ENCODE data around the gene RPL41.
"Not testable (repeated sequence)": the region's sequence is repeated elsewhere in the genome, so short reads cannot be mapped to it uniquely, and the experiment has no call there.

Gene RPL41

GRCh38 chr12:56116267-56117081 is at the start of gene RPL41:
Gene RPL41 (plus strand): TSS chr12:56116633.
- DNase-seq (ENCODE audit: low read depth): peak; percentile 93

- DNase-seq (ENCODE audit: low read depth): no peak
These were observed 44.8 kb upstream of the RPL41 start for GRCh38 chr12:56071648-56072047.

DNA sequence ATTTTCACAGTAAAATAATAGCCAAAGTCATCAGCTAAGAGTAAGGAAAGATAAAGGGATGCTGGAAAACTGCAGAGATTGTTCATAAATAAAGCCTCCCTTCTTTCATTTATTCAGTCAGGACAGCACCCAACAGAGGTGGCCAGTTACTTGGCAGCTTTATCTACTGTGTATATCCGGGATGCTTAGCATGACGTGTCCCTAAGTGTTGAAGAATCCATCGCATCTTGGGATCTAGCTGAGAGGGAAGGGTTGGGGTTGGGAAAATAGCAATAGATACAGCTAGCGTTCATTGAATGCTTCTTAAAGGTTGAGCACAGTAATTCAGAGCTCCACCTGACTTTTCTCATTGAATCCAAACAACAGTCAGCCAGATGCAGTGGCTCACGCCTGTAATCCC is 42.0 kb upstream of the RPL41 start:
- no peak for DNase-seq (ENCODE audit: low read depth)

DNA sequence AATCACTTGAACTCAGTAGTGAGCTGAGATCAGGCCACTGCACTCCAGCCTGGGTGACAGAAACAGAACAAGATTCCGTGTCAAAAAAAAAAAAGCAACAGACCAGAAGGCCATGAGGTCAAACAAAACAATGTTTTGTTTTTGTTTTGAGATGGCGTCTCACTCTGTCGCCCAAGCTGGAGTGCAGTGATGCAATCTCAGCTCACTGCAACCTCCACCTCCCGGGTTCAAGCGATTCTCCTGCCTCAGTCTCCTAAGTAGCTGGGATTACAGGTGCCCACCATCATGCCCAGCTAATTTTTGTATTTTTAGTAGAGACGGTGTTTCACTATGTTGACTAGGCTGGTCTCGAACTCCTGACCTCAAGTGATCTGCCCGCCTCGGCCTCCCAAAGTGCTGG is 38.5 kb upstream of the RPL41 start:
- DNase-seq (ENCODE audit: low read depth): not testable (repeated sequence)

- DNase-seq (ENCODE audit: low read depth): no peak
These were observed 38.0 kb upstream of the RPL41 start for GRCh38 chr12:56078427-56078826.

- DNase-seq (ENCODE audit: low read depth): peak; percentile 34
These were observed 37.3 kb upstream of the RPL41 start for GRCh38 chr12:56078931-56079722.

DNA sequence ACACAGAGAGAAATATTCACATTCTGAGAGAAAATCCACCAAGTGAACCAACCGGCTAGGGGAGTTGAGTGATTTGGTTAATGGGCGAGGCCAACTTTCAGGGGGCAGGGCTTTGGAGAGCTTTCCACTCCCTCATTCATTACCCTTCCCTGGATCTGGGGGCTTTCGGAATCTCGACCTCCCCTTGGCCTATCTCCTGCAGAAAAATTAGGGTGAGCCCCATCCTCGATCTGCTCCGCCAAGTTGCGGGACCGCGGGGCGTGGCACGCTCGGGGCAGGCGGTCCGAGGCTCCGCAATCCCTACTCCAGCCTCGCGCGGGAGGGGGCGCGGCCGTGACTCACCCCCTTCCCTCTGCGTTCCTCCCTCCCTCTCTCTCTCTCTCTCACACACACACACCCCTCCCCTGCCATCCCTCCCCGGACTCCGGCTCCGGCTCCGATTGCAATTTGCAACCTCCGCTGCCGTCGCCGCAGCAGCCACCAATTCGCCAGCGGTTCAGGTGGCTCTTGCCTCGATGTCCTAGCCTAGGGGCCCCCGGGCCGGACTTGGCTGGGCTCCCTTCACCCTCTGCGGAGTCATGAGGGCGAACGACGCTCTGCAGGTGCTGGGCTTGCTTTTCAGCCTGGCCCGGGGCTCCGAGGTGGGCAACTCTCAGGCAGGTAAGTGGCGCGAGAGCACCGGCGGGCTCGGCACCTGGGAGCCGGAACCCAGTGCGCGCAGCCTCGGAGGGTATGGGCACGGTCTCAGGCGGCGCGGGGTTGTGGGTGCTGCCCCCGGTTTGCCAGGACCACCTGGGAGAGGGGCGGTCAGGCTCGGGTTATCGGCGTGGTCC is 36.5 kb upstream of the RPL41 start, which contains the start of gene ERBB3:
ERBB3 (plus strand) TSS at position 443 of the 833 bp plus-strand sequence; CDS start at position 579, 136 bp downstream.
- DNase-seq (ENCODE audit: low read depth): peak; percentile 53

GRCh38 chr12:56080556-56081138 is 35.8 kb upstream of the RPL41 start:
- DNase-seq (ENCODE audit: low read depth): no peak

GRCh38 chr12:56081393-56082347 is 34.8 kb upstream of the RPL41 start:
- no peak for DNase-seq (ENCODE audit: low read depth)

- no peak for DNase-seq (ENCODE audit: low read depth)
These were observed 34.1 kb upstream of the RPL41 start for GRCh38 chr12:56082382-56082781.

- no peak for DNase-seq (ENCODE audit: low read depth)
These were observed 33.5 kb upstream of the RPL41 start for GRCh38 chr12:56082967-56083366.

DNA sequence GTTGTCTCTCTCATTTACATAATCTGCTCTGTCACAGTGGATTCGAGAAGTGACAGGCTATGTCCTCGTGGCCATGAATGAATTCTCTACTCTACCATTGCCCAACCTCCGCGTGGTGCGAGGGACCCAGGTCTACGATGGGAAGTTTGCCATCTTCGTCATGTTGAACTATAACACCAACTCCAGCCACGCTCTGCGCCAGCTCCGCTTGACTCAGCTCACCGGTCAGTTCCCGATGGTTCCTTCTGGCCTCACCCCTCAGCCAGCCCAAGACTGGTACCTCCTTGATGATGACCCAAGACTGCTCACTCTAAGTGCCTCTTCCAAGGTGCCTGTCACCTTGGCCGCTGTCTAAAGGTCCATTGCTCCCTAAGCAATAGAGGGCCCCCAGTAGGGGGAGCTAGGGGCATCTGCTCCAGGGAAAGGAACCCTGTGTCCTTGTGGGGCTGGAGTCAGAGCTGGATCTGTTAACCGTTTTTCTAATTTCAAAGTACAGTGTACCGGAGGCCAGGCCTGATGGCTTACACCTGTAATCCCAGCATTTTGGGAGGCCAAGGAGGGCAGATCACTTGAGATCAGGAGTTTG is 31.4 kb upstream of the RPL41 start:
- no peak for DNase-seq (ENCODE audit: low read depth)

- no peak for DNase-seq (ENCODE audit: low read depth)
These were observed 30.3 kb upstream of the RPL41 start for GRCh38 chr12:56086096-56086495.

DNA sequence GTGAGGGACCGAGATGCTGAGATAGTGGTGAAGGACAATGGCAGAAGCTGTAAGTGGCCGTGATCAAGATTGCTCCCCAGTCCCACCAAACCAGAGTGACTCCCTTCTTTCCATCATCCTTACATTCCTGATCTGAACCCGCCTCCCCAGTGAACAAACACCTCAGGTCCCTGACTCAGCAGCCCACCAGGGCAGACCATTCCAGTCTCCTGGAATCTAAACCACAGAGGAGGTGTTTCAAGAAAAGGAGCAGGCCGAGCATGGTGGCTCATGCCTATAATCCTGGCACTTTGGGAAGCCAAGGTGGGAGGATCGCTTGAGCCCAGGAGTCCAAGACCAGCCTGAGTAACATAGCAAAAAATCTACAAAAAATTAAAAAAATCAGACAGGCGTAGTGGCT is 29.8 kb upstream of the RPL41 start:
- no peak for DNase-seq (ENCODE audit: low read depth)

GRCh38 chr12:56087220-56087619 is 29.2 kb upstream of the RPL41 start:
- DNase-seq (ENCODE audit: low read depth): no peak

DNA sequence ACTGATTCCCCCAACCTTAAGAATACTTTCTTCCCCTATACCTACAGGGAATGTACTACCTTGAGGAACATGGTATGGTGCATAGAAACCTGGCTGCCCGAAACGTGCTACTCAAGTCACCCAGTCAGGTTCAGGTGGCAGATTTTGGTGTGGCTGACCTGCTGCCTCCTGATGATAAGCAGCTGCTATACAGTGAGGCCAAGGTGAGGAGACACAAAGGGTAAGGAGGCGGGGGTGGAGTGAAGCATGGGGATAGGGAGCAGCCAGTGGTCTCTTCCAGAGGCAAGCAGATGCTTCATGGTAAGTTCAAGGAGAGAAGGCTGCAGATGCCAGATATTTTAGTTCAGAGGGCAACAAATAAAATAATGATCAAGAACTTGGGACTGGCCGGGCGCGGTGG is 18.7 kb upstream of the RPL41 start:
- no peak for DNase-seq (ENCODE audit: low read depth)

DNA sequence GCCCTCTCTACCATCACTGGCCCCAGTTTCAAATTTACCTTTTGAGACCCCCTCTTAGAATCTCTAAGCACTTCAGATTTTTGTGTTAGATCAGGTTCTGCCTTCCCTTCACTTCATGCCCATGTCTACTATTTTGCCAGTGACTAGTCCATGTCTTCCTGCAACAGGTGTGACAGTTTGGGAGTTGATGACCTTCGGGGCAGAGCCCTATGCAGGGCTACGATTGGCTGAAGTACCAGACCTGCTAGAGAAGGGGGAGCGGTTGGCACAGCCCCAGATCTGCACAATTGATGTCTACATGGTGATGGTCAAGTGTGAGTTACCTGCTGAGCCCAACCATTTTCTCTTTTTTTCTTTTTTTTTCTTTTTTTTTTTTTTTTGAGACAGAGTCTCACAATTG is 17.8 kb upstream of the RPL41 start:
- DNase-seq (ENCODE audit: low read depth): no peak

DNA sequence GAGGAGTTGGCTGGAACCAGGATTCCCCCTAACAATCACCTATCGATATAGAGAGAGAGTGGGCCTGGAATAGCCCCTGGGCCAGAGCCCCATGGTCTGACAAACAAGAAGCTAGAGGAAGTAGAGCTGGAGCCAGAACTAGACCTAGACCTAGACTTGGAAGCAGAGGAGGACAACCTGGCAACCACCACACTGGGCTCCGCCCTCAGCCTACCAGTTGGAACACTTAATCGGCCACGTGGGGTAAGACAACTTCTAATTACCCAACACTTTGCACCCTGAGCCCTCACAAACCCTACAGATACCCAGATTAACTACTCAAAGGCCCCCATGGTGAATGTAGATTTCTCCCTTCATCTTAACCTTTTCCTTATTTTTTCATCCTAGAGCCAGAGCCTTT is 16.6 kb upstream of the RPL41 start:
- DNase-seq (ENCODE audit: low read depth): no peak

DNA sequence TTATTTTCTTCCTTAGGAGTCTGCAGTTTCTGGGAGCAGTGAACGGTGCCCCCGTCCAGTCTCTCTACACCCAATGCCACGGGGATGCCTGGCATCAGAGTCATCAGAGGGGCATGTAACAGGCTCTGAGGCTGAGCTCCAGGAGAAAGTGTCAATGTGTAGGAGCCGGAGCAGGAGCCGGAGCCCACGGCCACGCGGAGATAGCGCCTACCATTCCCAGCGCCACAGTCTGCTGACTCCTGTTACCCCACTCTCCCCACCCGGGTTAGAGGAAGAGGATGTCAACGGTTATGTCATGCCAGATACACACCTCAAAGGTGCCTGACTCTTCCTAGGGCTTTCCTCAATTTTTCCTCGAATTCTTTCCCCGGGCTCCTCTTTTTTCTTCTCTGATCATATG is 15.4 kb upstream of the RPL41 start:
- DNase-seq (ENCODE audit: low read depth): no peak

GRCh38 chr12:56102683-56103065 is 13.8 kb upstream of the RPL41 start:
- DNase-seq (ENCODE audit: low read depth): no peak

Measured in activated T-cell treated with anti-CD3 and anti-CD28 coated beads for 1 hour (primary cell).